Activated CD4-positive, alpha-beta T cell treated with anti-CD3 and anti-CD28 coated beads for 36 hours (primary cell): ENCODE data around the gene HDAC4. TPM values are rescaled to one million over a fixed set of nuclear protein-coding genes. Genes with fewer than 3 reads are reported as not detected.
A peak's percentile ranks its signal among the peaks of the same experiment; 100 is the strongest.

Experiments used
- ATAC-seq: fragments of 200-7000 bp; cut with Tn5 transposase; one replicate; pipeline ENCODE4 v1.10.0; 2021; ENCODE audit warnings: mild to moderate bottlenecking, moderate library complexity
- CTCF ChIA-PET: fragments of 350-600 bp; sonication (Branson Sonifier 250); formaldehyde crosslinking; loops from one replicate; lab custom pipeline; 2021; ENCODE audit warnings: antibody characterized with exemption; lab: Charles Lee
- POLR2A ChIA-PET: fragments of 350-600 bp; sonication (Branson Sonifier 250); formaldehyde crosslinking; loops from one replicate; lab custom pipeline; 2021; ENCODE audit warnings: antibody characterized with exemption, inconsistent platforms; lab: Charles Lee
- DNase-seq: peaks from one replicate; pipeline ENCODE4 v3.0.0-alpha.2; 2020
- H3K27ac Mint-ChIP-seq: one replicate; pipeline ENCODE4 v1.8.0; 2021; ENCODE audit warnings: mixed read lengths
- H3K27me3 Mint-ChIP-seq: one replicate; pipeline ENCODE4 v1.8.0; 2021; ENCODE audit warnings: mixed read lengths
- H3K36me3 Mint-ChIP-seq: one replicate; pipeline ENCODE4 v1.8.0; 2021; ENCODE audit warnings: low read depth, mixed read lengths
- H3K4me1 Mint-ChIP-seq: one replicate; pipeline ENCODE4 v1.8.0; 2021; ENCODE audit warnings: mixed read lengths
- H3K4me3 Mint-ChIP-seq: one replicate; pipeline ENCODE4 v1.8.0; 2021; ENCODE audit warnings: mild to moderate bottlenecking, moderate library complexity, mixed read lengths
- H3K9me3 Mint-ChIP-seq: one replicate; pipeline ENCODE4 v1.8.0; 2021; ENCODE audit warnings: low read depth, mixed read lengths
- intact Hi-C, 2 experiments: fragments of 100-400 bp; cut with DNase I in 1 of 2; cut with micrococcal nuclease in 1 of 2; formaldehyde crosslinking; loops; one replicate each; pipeline versions ENCODE4 v1.14.2 to v1.15.1; 2022 to 2024; cut with DNase I, micrococcal nuclease
- total RNA-seq, 2 experiments: library from RNA; stranded (reverse); gene quantifications; one replicate each; pipeline ENCODE4 v1.2.3, GENCODE V29; 2021

Gene HDAC4
- total RNA-seq, 2 experiments from 2014 or later, result 25.4 to 30.4 TPM

DNA sequence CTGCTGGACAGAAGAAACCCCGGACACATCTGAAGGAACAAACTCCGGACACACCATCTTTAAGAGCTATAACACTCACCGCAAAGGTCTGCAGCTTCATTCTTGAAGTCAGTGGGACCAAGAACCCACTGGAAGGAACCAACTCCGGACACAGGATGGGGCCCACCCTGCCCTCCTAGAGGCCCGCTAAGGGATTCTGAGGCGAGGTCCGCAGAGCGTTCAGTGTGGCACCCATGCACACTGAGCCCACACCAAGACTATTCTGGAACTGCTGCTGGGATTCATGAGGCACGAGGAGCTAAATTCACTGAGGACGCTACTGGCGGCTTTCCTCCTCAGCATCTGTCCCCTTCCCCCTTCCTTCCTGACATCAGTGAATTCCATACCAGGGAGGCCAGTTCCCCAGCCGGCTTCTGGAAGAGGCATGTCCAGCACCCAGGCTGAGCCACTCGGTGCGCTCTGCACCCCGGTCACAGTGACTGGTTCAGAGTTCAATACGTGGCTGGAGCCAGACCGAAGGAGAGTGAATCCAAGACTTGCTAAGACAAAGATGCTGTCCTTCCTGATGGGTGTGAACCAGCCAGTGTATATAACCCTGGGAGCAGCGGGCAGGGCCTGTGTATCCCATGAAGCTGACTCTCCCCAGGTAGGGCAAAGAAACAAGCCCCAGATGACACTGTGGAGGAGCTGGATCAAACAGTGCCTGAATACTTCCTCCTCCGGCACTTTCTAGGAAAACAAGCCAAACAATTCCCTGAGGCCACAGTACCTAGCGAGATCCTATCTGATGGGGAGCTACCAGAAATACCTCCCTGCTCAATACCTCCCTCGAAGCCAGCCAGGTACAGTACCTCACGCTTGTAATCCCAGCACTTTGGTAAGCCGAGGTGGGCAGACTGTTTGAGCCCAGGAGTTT, 11.1 kb downstream of the HDAC4 start:
- ChIA-PET POLR2A (no interaction called here), CTCF (interaction anchor here (0.8 kb wide), 1 partner anchor 20 kb away, joined by 3 read pairs; no protein-coding TSS in a partner anchor)
- H3K27me3 Mint-ChIP-seq, result no peaks in the 10 kb centered on the region
- H3K4me1 Mint-ChIP-seq, result peaks cover 6% of the 10 kb centered on the region
- H3K27ac Mint-ChIP-seq, result no peak overlapping the region
- H3K36me3 Mint-ChIP-seq, result peaks cover 12% of the 10 kb centered on the region
- no peak for DNase-seq
- H3K4me3 Mint-ChIP-seq, result no peak overlapping the region
- ATAC-seq, result no peak
- intact Hi-C loops, result loop anchor here in 1 of 2 experiments (10.0 kb wide), 1 partner anchor 355 kb away; no protein-coding TSS in a partner anchor
- no peaks in the 10 kb centered on the region for H3K9me3 Mint-ChIP-seq

GRCh38 chr2:239388236-239389151, 12.3 kb downstream of the HDAC4 start:
- Mint-ChIP-seq H3K36me3 (peaks cover 12% of the 10 kb centered on the region), H3K27me3 (no peaks in the 10 kb centered on the region), H3K4me1 (peaks cover 6% of the 10 kb centered on the region), H3K27ac (no peak overlapping the region), H3K4me3 (no peak overlapping the region), H3K9me3 (no peaks in the 10 kb centered on the region)
- no peak for ATAC-seq
- no peak for DNase-seq
- intact Hi-C loops, result no loop called here
- POLR2A ChIA-PET, result no interaction called here
- CTCF ChIA-PET, result no interaction called here

DNA sequence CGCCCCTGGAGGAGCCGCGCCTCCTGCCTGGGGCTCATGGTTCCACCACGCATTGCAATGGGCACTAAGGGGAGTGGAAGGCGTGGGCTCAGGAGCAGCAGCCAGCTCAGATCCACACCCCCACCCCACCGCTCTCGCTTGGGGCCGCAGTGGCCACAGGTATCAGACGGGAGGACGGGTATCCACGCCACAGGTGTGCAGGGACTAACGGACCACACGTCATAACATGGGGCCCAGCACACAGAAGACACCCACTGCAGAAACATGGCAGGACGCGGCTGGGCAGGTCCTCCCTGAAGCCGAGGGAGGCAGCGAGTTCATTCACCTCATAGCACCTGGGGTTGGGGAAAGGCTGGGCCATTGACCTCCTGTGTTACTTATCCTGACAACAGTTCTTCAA, 13.0 kb downstream of the HDAC4 start:
- ChIA-PET CTCF (no interaction called here), POLR2A (no interaction called here)
- H3K36me3 Mint-ChIP-seq, result peaks cover 18% of the 10 kb centered on the region
- H3K27me3 Mint-ChIP-seq, result no peaks in the 10 kb centered on the region
- H3K4me1 Mint-ChIP-seq, result peaks cover 10% of the 10 kb centered on the region
- H3K4me3 Mint-ChIP-seq, result no peak overlapping the region
- no peak for ATAC-seq
- no peak for DNase-seq
- no peaks in the 10 kb centered on the region for H3K9me3 Mint-ChIP-seq
- no peak overlapping the region for H3K27ac Mint-ChIP-seq
- intact Hi-C loops, result no loop called here

GRCh38 chr2:239386872-239387445, 13.9 kb downstream of the HDAC4 start:
- POLR2A ChIA-PET, result no interaction called here
- no peak for ATAC-seq
- CTCF ChIA-PET, result interaction anchor here (0.6 kb wide), 1 partner anchor 636 kb away, joined by 3 read pairs; no protein-coding TSS in a partner anchor
- Mint-ChIP-seq H3K9me3 (no peaks in the 10 kb centered on the region), H3K27ac (no peak overlapping the region), H3K27me3 (no peaks in the 10 kb centered on the region), H3K4me3 (no peak overlapping the region), H3K4me1 (peaks cover 18% of the 10 kb centered on the region), H3K36me3 (peaks cover 18% of the 10 kb centered on the region)
- DNase-seq, result no peak
- intact Hi-C loops, result no loop called here

DNA sequence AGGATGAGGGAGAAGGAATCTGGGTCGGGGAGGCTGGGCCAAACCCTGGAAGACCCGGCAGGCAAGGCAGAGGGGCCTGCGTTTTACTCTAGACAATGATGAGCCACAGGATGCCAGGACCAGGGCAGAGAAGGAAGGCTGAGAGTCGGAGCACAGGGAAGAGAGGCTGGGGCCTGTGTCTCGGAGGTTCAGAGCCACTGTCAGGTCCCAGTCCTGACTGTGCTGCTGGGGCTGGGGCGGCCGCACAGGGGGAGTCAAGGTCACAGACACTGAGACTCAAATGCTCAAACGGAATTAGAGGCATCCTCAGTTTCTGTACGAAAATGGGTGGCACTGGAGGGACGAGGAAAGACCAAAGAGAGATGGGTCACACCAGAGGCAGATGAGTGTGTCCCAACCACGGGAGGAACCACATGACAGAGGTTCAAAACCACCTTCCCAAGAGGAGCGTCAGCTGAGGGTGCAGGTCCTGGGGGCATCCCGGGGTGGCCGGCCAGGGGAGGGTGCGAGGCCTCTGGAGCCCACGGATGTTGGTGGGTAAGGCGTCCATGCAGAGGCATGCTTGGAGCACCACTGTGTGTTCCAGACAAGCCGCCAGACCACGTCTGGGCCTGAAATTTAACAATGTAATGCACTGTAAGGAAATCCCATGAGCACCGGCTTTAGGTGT, 14.7 kb downstream of the HDAC4 start:
- DNase-seq (no peak), ATAC-seq (no peak)
- no peaks in the 10 kb centered on the region for H3K9me3 Mint-ChIP-seq
- ChIA-PET POLR2A (no interaction called here), CTCF (no interaction called here)
- H3K36me3 Mint-ChIP-seq, result peaks cover 18% of the 10 kb centered on the region
- H3K27ac Mint-ChIP-seq, result peak overlapping the region; percentile 13
- peaks cover 27% of the 10 kb centered on the region for H3K4me1 Mint-ChIP-seq
- H3K4me3 Mint-ChIP-seq, result no peak overlapping the region
- no peaks in the 10 kb centered on the region for H3K27me3 Mint-ChIP-seq
- intact Hi-C loops, result no loop called here

- intact Hi-C loops, result no loop called here
- ATAC-seq (no peak), DNase-seq (no peak)
- Mint-ChIP-seq H3K27ac (no peak overlapping the region), H3K36me3 (peaks cover 19% of the 10 kb centered on the region), H3K4me1 (peaks cover 33% of the 10 kb centered on the region), H3K27me3 (no peaks in the 10 kb centered on the region), H3K4me3 (no peak overlapping the region), H3K9me3 (no peaks in the 10 kb centered on the region)
- CTCF ChIA-PET, result interaction anchor here (0.7 kb wide), 1 partner anchor 354 kb away, joined by 3 read pairs; no protein-coding TSS in a partner anchor
- POLR2A ChIA-PET, result no interaction called here
Measured at GRCh38 chr2:239385096-239386000, 15.5 kb downstream of the HDAC4 start.

DNA sequence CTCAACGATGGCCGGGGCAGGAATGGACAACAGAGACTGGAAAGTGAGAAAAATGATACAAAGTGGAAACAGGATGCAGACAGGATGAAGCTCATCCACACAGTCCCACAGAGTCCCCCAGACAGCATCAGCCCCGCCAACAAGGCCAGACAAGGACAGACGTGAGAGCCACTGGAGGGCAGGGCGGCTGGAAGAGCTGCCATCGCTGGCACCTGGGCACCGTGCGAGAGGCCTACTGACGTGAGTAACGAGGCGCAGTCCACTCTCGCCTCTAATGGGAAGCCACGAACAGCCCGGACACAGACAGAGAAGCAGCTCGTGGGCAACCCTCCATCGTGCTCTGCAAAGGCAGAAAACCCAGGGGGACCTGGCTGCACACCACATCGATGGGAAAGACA, 17.1 kb downstream of the HDAC4 start:
- intact Hi-C loops, result no loop called here
- no peaks in the 10 kb centered on the region for H3K9me3 Mint-ChIP-seq
- CTCF ChIA-PET, result interaction anchor here (0.6 kb wide), 2 partner anchors 105 to 124 kb away, joined by 3 to 6 read pairs; no protein-coding TSS in a partner anchor
- no peak overlapping the region for H3K4me3 Mint-ChIP-seq
- DNase-seq (no peak), ATAC-seq (no peak)
- POLR2A ChIA-PET, result no interaction called here
- H3K27ac Mint-ChIP-seq, result no peak overlapping the region
- peaks cover 7% of the 10 kb centered on the region for H3K36me3 Mint-ChIP-seq
- peaks cover 40% of the 10 kb centered on the region for H3K4me1 Mint-ChIP-seq
- H3K27me3 Mint-ChIP-seq, result no peaks in the 10 kb centered on the region

DNA sequence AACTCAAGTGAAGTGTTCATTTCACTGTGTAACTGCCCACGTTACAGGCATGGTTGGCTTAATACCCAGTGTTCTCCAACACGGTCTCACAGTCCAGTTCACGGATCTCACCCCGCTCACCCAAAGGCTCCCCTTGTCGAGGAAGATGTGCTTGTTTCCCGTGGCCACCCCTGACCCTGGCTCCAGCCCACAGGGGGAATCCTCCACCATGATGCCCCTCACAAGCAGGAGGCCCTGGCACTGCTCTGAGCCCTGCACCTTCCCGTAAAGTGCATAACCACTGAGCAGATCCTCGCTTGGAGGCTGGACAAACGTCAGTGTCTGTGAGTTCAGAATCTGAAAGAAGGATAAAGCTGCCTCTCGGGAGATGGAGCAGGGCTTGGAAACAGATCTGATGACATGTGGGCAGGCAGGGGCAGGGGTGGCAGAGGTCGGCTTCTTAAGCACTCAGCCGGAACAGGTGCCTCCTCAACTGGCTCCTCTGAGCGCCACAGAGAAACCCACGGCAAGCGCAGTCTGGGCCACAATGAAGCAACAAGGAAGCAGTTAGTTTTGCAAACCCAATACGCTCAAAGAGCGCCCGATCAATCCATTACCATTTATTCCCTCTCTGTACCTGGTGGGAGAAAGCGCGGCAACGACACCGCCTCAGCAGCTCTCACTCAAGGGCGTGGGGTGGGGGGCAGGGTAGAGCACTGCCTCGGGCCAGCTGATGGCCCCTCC, 17.6 kb downstream of the HDAC4 start:
- POLR2A ChIA-PET, result no interaction called here
- Mint-ChIP-seq H3K4me1 (peaks cover 40% of the 10 kb centered on the region), H3K4me3 (no peak overlapping the region), H3K27ac (peak overlapping the region; percentile 38), H3K27me3 (no peaks in the 10 kb centered on the region), H3K9me3 (no peaks in the 10 kb centered on the region), H3K36me3 (peaks cover 7% of the 10 kb centered on the region)
- intact Hi-C loops, result no loop called here
- no peak for ATAC-seq
- DNase-seq, result no peak
- CTCF ChIA-PET, result interaction anchor here (0.6 to 2.9 kb wide), 4 partner anchors 16 to 123 kb away, joined by 3 to 13 read pairs (median 4); no protein-coding TSS in a partner anchor

GRCh38 chr2:239382384-239382880, 18.4 kb downstream of the HDAC4 start:
- no peak overlapping the region for H3K4me3 Mint-ChIP-seq
- no peak for ATAC-seq
- H3K36me3 Mint-ChIP-seq, result peaks cover 8% of the 10 kb centered on the region
- no peaks in the 10 kb centered on the region for H3K27me3 Mint-ChIP-seq
- peaks cover 40% of the 10 kb centered on the region for H3K4me1 Mint-ChIP-seq
- intact Hi-C loops, result no loop called here
- no peak overlapping the region for H3K27ac Mint-ChIP-seq
- H3K9me3 Mint-ChIP-seq, result no peaks in the 10 kb centered on the region
- ChIA-PET CTCF (interaction anchor here (0.6 to 2.9 kb wide), 3 partner anchors 16 to 435 kb away, joined by 3 to 13 read pairs (median 4); no protein-coding TSS in a partner anchor), POLR2A (interaction anchor here (0.7 kb wide), 1 partner anchor 127 kb away, joined by 3 read pairs; no protein-coding TSS in a partner anchor)
- no peak for DNase-seq
